MM.1S (cell line): ENCODE data around the gene DNAJB6.

ENCODE experiments used
- EZH2 ChIP-seq: fragments of 300-600 bp; sonication (generic); optimal IDR thresholded peaks from 2 replicates; pipeline ENCODE3; 2017; ENCODE audit warnings: low read depth, mild to moderate bottlenecking, antibody characterized with exemption, low read length, mixed read lengths
- TF ChIP-seq, protein P1 (sequence below): fragments of 300-600 bp; sonication (generic); IDR thresholded peaks from 2 replicates; pipeline ENCODE4 v1.5.1; 2016; ENCODE audit warnings: antibody characterized with exemption, low read length, mixed read lengths

DNA sequence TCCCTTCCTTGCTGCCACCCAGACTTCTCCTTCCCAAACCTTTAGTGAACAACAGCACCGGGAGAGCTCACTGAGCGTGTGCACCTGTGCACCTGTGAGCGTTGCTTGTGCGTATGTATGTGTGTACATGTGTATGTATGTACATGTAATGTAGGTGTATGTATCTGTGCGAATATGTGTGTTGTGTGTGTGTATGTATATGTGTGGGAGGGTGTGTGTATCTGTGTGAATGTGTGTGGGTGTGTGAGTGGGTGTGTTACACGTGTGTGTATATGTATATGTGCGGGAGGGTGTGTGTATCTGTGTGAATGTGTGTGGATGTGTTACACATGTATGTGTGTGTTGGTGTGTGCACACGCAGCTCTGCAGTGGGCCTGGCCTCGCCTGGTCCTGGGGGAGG, 44.5 kb upstream of the DNAJB6 start:
- TF ChIP-seq, protein P1, sequence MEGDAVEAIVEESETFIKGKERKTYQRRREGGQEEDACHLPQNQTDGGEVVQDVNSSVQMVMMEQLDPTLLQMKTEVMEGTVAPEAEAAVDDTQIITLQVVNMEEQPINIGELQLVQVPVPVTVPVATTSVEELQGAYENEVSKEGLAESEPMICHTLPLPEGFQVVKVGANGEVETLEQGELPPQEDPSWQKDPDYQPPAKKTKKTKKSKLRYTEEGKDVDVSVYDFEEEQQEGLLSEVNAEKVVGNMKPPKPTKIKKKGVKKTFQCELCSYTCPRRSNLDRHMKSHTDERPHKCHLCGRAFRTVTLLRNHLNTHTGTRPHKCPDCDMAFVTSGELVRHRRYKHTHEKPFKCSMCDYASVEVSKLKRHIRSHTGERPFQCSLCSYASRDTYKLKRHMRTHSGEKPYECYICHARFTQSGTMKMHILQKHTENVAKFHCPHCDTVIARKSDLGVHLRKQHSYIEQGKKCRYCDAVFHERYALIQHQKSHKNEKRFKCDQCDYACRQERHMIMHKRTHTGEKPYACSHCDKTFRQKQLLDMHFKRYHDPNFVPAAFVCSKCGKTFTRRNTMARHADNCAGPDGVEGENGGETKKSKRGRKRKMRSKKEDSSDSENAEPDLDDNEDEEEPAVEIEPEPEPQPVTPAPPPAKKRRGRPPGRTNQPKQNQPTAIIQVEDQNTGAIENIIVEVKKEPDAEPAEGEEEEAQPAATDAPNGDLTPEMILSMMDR: no peak
- TF ChIP-seq EZH2: no peak
